Activated CD4-positive, alpha-beta memory T cell treated with anti-CD3 and anti-CD28 coated beads, Interleukin-2, amount 10 ng/mL, durations not matched to agents 7 days and 5 days (primary cell): Measurements from ENCODE around the gene RAB3B. TPM values are rescaled to one million over a fixed set of nuclear protein-coding genes. Genes with fewer than 3 reads are reported as not detected.

Source experiments
- CTCF ChIA-PET: fragments of 350-600 bp; sonication (Branson Sonifier 250); formaldehyde crosslinking; loops from one replicate; lab custom pipeline; 2021; ENCODE audit warnings: antibody characterized with exemption, inconsistent platforms; lab: Charles Lee
- POLR2A ChIA-PET: fragments of 350-600 bp; sonication (Branson Sonifier 250); formaldehyde crosslinking; loops from one replicate; lab custom pipeline; 2021; ENCODE audit warnings: antibody characterized with exemption; lab: Charles Lee
- DNase-seq: peaks from one replicate; pipeline ENCODE4 v3.0.0-alpha.2; 2020
- H3K27ac Mint-ChIP-seq: one replicate; pipeline ENCODE4 v1.8.0; 2021; ENCODE audit warnings: mild to moderate bottlenecking, mixed read lengths
- H3K27me3 Mint-ChIP-seq: one replicate; pipeline ENCODE4 v1.8.0; 2021; ENCODE audit warnings: mixed read lengths
- H3K36me3 Mint-ChIP-seq: one replicate; pipeline ENCODE4 v1.8.0; 2021; ENCODE audit warnings: low read depth, mixed read lengths
- H3K4me1 Mint-ChIP-seq: one replicate; pipeline ENCODE4 v1.8.0; 2021; ENCODE audit warnings: mixed read lengths
- H3K4me3 Mint-ChIP-seq: one replicate; pipeline ENCODE4 v1.8.0; 2021; ENCODE audit warnings: mild to moderate bottlenecking, mixed read lengths
- H3K9me3 Mint-ChIP-seq: one replicate; pipeline ENCODE4 v1.8.0; 2021; ENCODE audit warnings: mixed read lengths
- total RNA-seq, 2 experiments: library from RNA; stranded (reverse); gene quantifications; one replicate each; pipeline ENCODE4 v1.2.3, GENCODE V29; 2021

Gene RAB3B
- total RNA-seq, 2 experiments from 2014 or later: 0.03 to 0.08 TPM

- Mint-ChIP-seq H3K27ac (no peak overlapping the region), H3K9me3 (no peaks in the 10 kb centered on the region), H3K4me3 (no peak overlapping the region), H3K36me3 (no peaks in the 10 kb centered on the region), H3K4me1 (peaks cover 3% of the 10 kb centered on the region), H3K27me3 (peaks cover 10% of the 10 kb centered on the region)
- POLR2A ChIA-PET: no interaction called here
- DNase-seq: no peak
- CTCF ChIA-PET: no interaction called here
Measured at GRCh38 chr1:51960262-51960661, 30.2 kb downstream of the RAB3B start.

DNA sequence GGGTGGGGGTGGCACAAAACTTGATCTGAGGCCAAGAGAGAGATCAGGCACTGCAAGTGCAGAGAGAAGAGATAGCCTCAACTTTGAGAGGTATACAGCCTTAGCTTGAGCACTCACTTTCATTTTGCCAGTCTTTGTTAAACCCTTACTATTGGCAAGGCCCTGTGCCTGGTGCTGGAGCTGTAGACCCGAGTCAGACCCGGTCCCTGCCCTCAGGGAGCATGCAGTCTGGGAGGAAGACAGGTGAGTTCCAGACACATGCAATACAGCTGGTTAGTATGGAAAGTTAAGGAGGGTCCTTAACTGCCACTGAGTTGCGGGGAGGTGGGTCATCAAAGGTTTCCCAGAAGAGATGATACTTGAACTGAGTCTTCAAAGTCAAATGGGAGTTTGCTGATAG lies 31.7 kb downstream of the RAB3B start:
- POLR2A ChIA-PET: no interaction called here
- Mint-ChIP-seq H3K4me1 (peaks cover 5% of the 10 kb centered on the region), H3K27me3 (peaks cover 10% of the 10 kb centered on the region), H3K9me3 (no peaks in the 10 kb centered on the region), H3K27ac (no peak overlapping the region), H3K4me3 (no peak overlapping the region), H3K36me3 (no peaks in the 10 kb centered on the region)
- DNase-seq: no peak
- CTCF ChIA-PET: no interaction called here

GRCh38 chr1:51957618-51958017 lies 32.9 kb downstream of the RAB3B start:
- H3K4me1 Mint-ChIP-seq: peaks cover 8% of the 10 kb centered on the region
- H3K36me3 Mint-ChIP-seq: no peaks in the 10 kb centered on the region
- POLR2A ChIA-PET: no interaction called here
- peaks cover 13% of the 10 kb centered on the region for H3K27me3 Mint-ChIP-seq
- CTCF ChIA-PET: no interaction called here
- no peak overlapping the region for H3K4me3 Mint-ChIP-seq
- no peak overlapping the region for H3K27ac Mint-ChIP-seq
- DNase-seq: no peak
- no peaks in the 10 kb centered on the region for H3K9me3 Mint-ChIP-seq

GRCh38 chr1:51956528-51957509 lies 33.7 kb downstream of the RAB3B start:
- POLR2A ChIA-PET: no interaction called here
- H3K36me3 Mint-ChIP-seq: no peaks in the 10 kb centered on the region
- CTCF ChIA-PET: no interaction called here

GRCh38 chr1:51955797-51956527 lies 34.5 kb downstream of the RAB3B start:
- DNase-seq: no peak
- Mint-ChIP-seq H3K36me3 (no peaks in the 10 kb centered on the region), H3K27me3 (peaks cover 12% of the 10 kb centered on the region), H3K27ac (no peak overlapping the region), H3K4me1 (peaks cover 8% of the 10 kb centered on the region), H3K4me3 (no peak overlapping the region), H3K9me3 (no peaks in the 10 kb centered on the region)
- ChIA-PET CTCF (no interaction called here), POLR2A (no interaction called here)

More at GRCh38 chr1:51956528-51957509, 33.7 kb downstream of the RAB3B start:
- no peak overlapping the region for H3K4me3 Mint-ChIP-seq
- no peak overlapping the region for H3K27ac Mint-ChIP-seq
- H3K4me1 Mint-ChIP-seq: peaks cover 8% of the 10 kb centered on the region
- no peaks in the 10 kb centered on the region for H3K9me3 Mint-ChIP-seq
- peaks cover 13% of the 10 kb centered on the region for H3K27me3 Mint-ChIP-seq
- no peak for DNase-seq

GRCh38 chr1:51954783-51955182 lies 35.7 kb downstream of the RAB3B start:
- POLR2A ChIA-PET: no interaction called here

GRCh38 chr1:51953079-51953478 lies 37.4 kb downstream of the RAB3B start:
- CTCF ChIA-PET: no interaction called here
- no peaks in the 10 kb centered on the region for H3K36me3 Mint-ChIP-seq

More at GRCh38 chr1:51954783-51955182, 35.7 kb downstream of the RAB3B start:
- H3K36me3 Mint-ChIP-seq: no peaks in the 10 kb centered on the region
- H3K27me3 Mint-ChIP-seq: peaks cover 4% of the 10 kb centered on the region
- no peak overlapping the region for H3K27ac Mint-ChIP-seq
- H3K4me1 Mint-ChIP-seq: peaks cover 8% of the 10 kb centered on the region
- CTCF ChIA-PET: no interaction called here
- H3K9me3 Mint-ChIP-seq: no peaks in the 10 kb centered on the region
- no peak overlapping the region for H3K4me3 Mint-ChIP-seq
- DNase-seq: no peak

GRCh38 chr1:51952638-51953037 lies 37.9 kb downstream of the RAB3B start:
- no peak for DNase-seq
- ChIA-PET CTCF (no interaction called here), POLR2A (interaction anchor here (1.2 kb wide), 1 partner anchor 9 kb away, joined by 3 read pairs; no protein-coding TSS in a partner anchor)
- Mint-ChIP-seq H3K27ac (no peak overlapping the region), H3K27me3 (peaks cover 3% of the 10 kb centered on the region), H3K4me3 (no peak overlapping the region), H3K36me3 (no peaks in the 10 kb centered on the region), H3K9me3 (no peaks in the 10 kb centered on the region), H3K4me1 (peaks cover 8% of the 10 kb centered on the region)

More at GRCh38 chr1:51953079-51953478, 37.4 kb downstream of the RAB3B start:
- H3K4me1 Mint-ChIP-seq: peaks cover 8% of the 10 kb centered on the region
- no peaks in the 10 kb centered on the region for H3K9me3 Mint-ChIP-seq
- peaks cover 3% of the 10 kb centered on the region for H3K27me3 Mint-ChIP-seq
- no peak for DNase-seq
- H3K4me3 Mint-ChIP-seq: no peak overlapping the region
- POLR2A ChIA-PET: interaction anchor here (1.2 kb wide), 1 partner anchor 8 kb away, joined by 3 read pairs; no protein-coding TSS in a partner anchor
- H3K27ac Mint-ChIP-seq: no peak overlapping the region

DNA sequence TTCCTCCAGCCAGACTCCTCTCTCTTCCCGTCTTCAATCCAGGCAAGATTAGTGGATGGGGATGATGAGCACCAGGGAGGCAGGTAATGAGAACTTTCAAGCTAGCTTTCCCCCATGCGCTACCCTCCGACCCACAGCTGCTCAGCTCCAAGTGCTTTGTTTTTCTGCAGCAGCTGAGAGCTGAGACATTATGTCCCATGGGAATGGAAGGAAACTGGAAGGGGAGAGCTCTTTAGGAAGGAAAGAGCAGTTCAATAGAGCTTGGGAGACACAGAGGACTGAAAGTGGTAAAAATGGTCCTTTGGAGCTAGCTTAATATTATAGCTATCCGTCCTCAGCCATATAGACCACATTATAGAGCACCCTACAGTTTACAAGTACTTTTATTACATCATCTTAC lies 39.8 kb downstream of the RAB3B start:
- no peaks in the 10 kb centered on the region for H3K9me3 Mint-ChIP-seq
- no peak overlapping the region for H3K4me3 Mint-ChIP-seq
- no peak for DNase-seq
- H3K27me3 Mint-ChIP-seq: peaks cover 6% of the 10 kb centered on the region
- no peak overlapping the region for H3K27ac Mint-ChIP-seq
- no peaks in the 10 kb centered on the region for H3K36me3 Mint-ChIP-seq
- peaks cover 5% of the 10 kb centered on the region for H3K4me1 Mint-ChIP-seq
- ChIA-PET POLR2A (no interaction called here), CTCF (no interaction called here)

DNA sequence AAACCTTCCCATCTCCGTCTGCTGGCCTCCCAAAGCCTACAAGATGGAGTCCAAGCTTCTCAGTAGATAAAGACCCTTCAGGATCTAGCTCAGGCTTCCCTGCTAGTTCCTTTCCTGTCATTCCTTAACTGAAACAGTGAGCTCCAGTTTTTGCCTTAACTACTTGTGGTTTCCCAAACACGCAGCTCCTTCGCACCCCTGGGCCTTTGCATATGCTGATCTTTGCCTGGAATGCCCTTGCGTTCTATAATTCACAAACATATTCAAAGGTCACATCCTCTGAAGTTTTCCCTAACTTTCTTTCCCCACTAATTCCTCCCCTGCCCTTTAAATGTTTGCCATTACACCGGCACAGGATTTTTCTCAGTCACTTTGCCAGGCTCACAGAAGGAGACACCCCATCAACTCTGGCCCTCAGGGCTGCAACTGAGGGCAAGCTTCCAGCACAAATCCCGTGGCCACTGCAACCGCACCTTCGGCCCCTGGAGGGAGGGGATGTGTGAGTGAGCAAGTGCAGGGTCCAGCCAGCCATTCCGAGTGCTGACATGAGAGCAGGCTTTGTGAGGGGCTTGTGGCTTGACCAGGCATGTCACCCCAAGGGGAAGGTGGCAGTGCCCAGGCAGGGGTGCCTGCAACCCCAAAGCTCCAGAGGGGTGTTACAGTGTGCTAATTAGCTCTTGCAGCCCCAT lies 41.3 kb downstream of the RAB3B start:
- POLR2A ChIA-PET: no interaction called here
- H3K4me1 Mint-ChIP-seq: peaks cover 3% of the 10 kb centered on the region

GRCh38 chr1:51948491-51948915 lies 42.0 kb downstream of the RAB3B start:
- H3K4me3 Mint-ChIP-seq: no peak overlapping the region
- peaks cover 3% of the 10 kb centered on the region for H3K4me1 Mint-ChIP-seq
- H3K27me3 Mint-ChIP-seq: peaks cover 6% of the 10 kb centered on the region
- ChIA-PET POLR2A (no interaction called here), CTCF (no interaction called here)
- H3K36me3 Mint-ChIP-seq: no peaks in the 10 kb centered on the region
- no peak overlapping the region for H3K27ac Mint-ChIP-seq
- no peaks in the 10 kb centered on the region for H3K9me3 Mint-ChIP-seq
- DNase-seq: no peak

More for the DNA sequence above, 41.3 kb downstream of the RAB3B start:
- no peak for DNase-seq
- CTCF ChIA-PET: no interaction called here
- Mint-ChIP-seq H3K36me3 (no peaks in the 10 kb centered on the region), H3K27ac (no peak overlapping the region), H3K4me3 (no peak overlapping the region), H3K9me3 (no peaks in the 10 kb centered on the region), H3K27me3 (peaks cover 6% of the 10 kb centered on the region)

- peaks cover 3% of the 10 kb centered on the region for H3K27me3 Mint-ChIP-seq
- ChIA-PET CTCF (interaction anchor here (0.7 kb wide), 1 partner anchor 20 kb away, joined by 3 read pairs; no protein-coding TSS in a partner anchor), POLR2A (no interaction called here)
- H3K27ac Mint-ChIP-seq: no peak overlapping the region
- H3K4me1 Mint-ChIP-seq: no peaks in the 10 kb centered on the region
- no peaks in the 10 kb centered on the region for H3K36me3 Mint-ChIP-seq
- H3K4me3 Mint-ChIP-seq: no peak overlapping the region
- no peak for DNase-seq
- peaks cover 8% of the 10 kb centered on the region for H3K9me3 Mint-ChIP-seq
Measured at GRCh38 chr1:51946300-51946699, 44.2 kb downstream of the RAB3B start.
